GM11168 (cell line): ENCODE measurements around the gene PSD4.

Experiments used
- in situ Hi-C: fragments of 300-500 bp; cut with MboI; formaldehyde crosslinking; loops from one replicate; pipeline ENCODE4 v1.12.0; 2022; ENCODE audit warnings: low sequenced_read_pairs; ENCODE audit not compliant: unreplicated experiment

The PSD4 gene

GRCh38 chr2:113166187-113166645, 7.6 kb upstream of the PSD4 start:
- in situ Hi-C loops: no loop called here

- in situ Hi-C loops: no loop called here
Observed at GRCh38 chr2:113167115-113167932, 6.4 kb upstream of the PSD4 start.

- in situ Hi-C loops: no loop called here
Observed at GRCh38 chr2:113167962-113168340, 5.8 kb upstream of the PSD4 start.

- in situ Hi-C loops: no loop called here
Observed at GRCh38 chr2:113169002-113169530, 4.7 kb upstream of the PSD4 start.

GRCh38 chr2:113169586-113169985, 4.2 kb upstream of the PSD4 start:
- in situ Hi-C loops: no loop called here

GRCh38 chr2:113171334-113172075, 2.3 kb upstream of the PSD4 start:
- in situ Hi-C loops: no loop called here

- in situ Hi-C loops: no loop called here
Observed at GRCh38 chr2:113172721-113173541, 840 bp upstream of the PSD4 start.

- in situ Hi-C loops: no loop called here
Observed at GRCh38 chr2:113174376-113174750, 592 bp downstream of the PSD4 start.

- in situ Hi-C loops: no loop called here
Observed at GRCh38 chr2:113175042-113175628, 1.4 kb downstream of the PSD4 start.

GRCh38 chr2:113175736-113176695, 2.2 kb downstream of the PSD4 start:
- in situ Hi-C loops: no loop called here

GRCh38 chr2:113176696-113177355, 3.1 kb downstream of the PSD4 start:
- in situ Hi-C loops: no loop called here

- in situ Hi-C loops: no loop called here
Observed at GRCh38 chr2:113178069-113178746, 4.4 kb downstream of the PSD4 start.

GRCh38 chr2:113178891-113179290, 5.1 kb downstream of the PSD4 start:
- in situ Hi-C loops: no loop called here

GRCh38 chr2:113179446-113180045, 5.8 kb downstream of the PSD4 start:
- in situ Hi-C loops: no loop called here

- in situ Hi-C loops: no loop called here
Observed at GRCh38 chr2:113180131-113180946, 6.6 kb downstream of the PSD4 start.

- in situ Hi-C loops: no loop called here
Observed at GRCh38 chr2:113181258-113182051, 7.7 kb downstream of the PSD4 start.
